COLO668 (cell line): ENCODE measurements around the gene IL6ST.
A peak's percentile ranks its signal among the peaks of the same experiment; 100 is the strongest.

ENCODE experiments used
- DNase-seq: peaks from one replicate; lab custom pipeline; 2025; ENCODE audit not compliant: unreplicated experiment; lab: John Stamatoyannopoulos, UW

IL6ST gene

DNA sequence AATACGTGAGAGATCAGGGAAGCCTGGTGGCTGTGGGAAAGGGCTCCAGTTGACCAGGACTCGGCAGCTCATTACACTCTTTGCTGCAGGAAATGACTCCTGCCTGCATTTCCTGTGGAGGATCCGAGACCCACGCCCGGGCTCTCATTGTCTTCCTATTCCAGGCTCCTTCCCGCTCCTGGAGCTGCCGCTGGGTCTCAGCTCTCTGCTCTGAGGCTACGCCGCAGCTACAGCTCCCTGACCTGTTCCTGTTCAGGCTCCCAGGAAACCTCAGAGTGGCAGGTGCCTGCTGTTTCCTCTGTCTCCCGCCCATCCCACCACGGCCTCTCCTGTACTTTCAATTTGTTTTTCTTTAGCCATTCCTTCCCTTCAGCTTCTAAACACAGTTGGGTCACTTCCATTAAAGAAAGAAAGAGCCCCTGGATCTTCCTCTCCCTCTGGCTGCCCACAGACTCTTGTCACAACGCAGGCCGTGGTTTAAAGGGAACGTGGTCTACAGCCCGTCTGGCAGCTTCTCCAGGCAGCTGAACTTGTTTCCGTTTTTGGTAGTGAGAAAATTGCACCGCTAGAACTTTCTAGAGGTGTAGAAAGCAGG lies 71.5 kb downstream of the IL6ST start:
- DNase-seq: peak; percentile 10

DNA sequence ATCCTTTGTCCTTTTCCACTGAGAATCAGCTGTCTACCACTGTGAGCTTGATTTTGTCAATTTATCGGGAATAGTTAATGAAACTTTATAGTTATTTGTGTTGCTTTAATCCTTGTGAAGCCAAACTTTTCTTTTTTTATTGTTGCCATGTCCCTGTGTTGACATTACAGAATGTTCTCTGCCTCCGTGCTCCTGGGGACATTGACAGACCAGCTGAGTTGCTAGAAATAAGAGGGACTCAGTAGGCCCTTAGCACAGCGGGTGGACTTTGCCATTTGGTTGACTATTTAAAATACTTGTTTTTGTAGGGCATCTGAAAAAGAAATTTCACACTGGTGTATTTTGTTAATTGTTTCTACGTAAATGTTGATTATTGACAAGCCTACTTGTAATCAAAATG lies 73.1 kb downstream of the IL6ST start:
- no peak for DNase-seq

DNA sequence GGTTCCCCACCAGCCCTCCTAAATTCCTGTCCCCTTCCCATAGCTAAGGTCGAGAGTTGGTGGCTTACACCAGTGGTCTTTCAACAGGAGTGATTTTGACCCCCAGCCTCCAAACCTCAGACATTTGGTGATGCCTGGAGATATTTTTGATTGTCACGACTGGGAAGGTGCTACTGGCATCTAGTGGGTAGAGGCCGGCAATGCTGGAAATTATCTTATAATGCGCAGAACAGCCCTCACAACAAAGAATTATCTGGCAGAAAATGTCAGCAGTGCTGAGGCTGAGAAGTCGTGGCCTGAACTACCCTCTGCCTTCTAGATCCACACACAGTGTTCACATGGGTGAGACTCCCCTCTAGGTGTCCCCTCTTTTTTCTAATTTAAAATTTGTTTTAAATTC lies 74.0 kb downstream of the IL6ST start:
- no peak for DNase-seq

DNA sequence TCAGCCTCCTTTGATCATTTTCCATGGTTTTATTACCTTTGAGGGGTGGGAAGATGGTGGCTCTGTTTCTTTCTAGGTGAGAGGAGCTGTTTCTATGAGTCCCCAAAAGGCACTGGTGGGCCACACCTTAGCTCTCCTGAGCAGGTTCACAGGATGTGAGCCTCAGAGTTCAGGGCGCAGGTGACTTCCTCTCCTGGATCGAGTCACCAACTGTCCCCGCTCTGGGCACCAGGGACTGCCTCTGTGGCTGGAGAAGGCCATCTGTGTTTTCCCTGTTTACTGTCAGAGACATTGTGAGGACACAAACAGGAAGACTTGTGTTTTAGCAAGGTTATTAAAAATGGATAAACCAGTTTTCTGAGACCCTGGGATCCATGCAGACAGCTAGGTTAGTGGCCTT lies 75.1 kb downstream of the IL6ST start:
- DNase-seq: no peak

DNA sequence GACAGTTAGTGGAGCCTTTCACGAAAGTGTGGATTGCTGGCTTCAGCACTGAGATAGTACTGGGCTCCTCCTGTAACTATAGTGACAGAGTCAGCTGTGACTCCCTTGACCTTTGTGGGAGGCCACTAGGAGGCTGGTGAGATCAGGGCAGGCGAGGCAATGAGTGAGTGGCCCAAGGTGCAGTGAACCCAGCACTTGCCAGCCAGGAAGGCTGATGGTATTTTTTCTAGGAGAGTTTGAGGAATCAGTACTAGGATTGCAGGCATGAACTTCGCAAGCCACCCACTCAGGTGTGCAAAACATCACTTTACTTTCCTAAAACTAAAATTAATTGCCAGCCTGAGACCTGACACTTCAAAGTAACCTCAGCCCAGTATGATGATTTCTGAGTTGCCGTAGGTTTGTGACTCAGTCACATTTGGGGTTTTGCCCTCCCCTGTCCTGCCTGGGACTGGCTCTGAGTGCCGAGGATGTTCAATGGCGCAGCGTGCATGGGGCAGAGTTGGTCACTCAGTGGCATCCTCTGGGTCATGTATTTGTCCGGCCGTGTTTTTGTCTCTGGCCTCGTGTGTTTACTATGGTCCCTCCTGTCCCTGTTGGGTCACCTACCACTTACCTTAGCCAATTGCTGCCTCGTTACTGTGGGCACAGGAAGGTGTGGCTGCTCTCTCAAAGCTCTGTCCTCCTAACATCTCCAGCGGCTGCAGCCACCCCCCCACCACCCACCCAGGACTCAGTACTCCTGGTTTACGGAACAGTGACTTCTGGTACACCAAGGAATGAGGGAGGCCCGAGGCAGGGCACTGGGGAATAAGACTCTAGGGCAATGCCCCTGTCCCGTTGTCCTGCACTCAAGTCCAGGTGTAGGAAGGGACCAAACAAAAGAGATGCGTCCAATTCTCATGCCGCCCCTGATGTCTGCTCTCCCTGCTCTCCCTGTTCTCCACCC lies 76.4 kb downstream of the IL6ST start:
- DNase-seq: no peak

DNA sequence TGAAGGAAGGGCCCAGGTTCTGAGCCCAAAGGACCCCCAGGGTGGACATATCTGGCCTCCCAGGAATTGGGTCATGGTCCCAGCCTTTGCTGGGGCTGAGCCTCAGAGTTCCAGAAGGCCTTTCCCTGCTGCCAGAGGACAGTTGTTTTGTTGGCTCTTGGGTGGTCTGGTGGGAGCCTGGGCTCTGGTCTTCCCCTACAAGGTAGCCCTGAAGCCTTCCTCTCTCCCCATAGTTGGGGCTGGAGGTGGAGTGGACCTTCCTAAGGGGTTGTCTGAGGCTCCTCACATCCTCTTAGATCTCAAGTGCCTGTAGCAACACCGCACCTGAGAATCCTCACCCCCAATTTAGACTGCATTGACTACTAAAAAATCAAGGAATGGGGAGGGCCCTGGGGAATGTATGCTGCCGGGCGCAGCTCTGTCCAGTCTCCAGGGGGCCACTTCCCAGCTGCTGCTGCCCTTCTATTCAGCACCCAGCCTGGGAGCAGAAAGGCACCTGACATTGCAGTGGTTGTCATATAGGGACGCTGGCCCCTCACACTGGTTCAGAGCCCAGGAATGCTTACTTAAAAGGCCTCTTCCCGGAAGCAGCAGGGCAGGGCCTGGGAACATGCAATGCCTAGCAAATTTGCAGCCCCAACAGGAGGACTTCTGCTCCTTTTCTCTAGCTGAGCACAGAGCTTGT lies 77.2 kb downstream of the IL6ST start:
- DNase-seq: no peak

DNA sequence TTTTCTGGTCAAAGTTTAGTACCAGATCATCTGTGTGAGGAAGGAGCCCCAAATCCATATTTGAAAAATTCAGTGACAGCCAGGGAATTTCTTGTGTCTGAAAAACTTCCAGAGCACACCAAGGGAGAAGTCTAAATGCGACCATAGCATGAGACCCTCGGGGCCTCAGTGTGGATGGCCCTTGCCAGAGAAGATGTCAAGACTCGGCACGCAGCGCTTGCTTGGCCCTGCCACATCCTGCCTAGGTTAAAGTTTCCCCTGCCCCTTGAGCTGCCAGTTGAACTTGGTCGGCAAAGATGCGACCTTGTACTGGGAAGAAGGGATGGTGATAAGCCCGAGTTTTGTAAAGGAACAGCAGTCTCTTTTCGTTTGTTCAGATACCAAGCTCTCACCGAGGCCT lies 77.8 kb downstream of the IL6ST start:
- no peak for DNase-seq

DNA sequence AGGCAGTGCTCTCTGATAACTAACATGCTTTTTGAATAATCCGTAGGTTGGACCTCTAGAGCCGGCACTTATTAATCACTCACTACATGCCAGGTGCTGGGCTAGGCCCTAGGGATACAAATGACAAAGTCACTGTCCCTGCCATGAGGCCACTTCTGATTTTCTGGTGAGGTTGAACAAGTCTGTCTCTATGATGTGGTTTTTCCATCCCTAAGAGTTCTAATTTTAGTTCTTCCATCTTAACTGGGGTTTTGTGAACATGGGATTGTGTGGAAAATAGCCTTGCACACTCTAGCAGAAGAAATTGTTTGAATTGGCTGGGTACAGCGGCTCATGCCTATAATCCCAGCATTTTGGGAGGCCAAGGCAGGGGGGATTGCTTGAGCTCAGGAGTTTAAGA lies 79.0 kb downstream of the IL6ST start:
- no peak for DNase-seq

DNA sequence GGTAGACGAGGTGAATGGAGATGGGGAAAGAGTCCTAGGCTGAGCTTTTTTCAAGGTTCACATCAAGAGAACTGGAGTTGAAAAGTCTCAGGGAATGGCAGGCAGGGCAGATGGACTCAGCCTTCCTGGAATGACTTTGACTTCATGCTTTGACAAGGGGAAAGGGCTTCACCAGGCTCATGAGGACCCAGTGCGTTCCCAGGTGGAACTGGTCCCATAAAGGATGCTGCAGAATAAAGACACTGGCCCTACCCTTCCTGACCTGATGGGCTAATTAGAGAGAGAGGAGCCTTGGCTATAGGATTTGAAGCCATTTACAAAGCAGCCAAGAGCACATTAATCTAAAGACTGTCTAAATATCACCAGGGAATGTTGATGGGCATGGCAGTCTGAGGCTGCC lies 79.8 kb downstream of the IL6ST start:
- no peak for DNase-seq

DNA sequence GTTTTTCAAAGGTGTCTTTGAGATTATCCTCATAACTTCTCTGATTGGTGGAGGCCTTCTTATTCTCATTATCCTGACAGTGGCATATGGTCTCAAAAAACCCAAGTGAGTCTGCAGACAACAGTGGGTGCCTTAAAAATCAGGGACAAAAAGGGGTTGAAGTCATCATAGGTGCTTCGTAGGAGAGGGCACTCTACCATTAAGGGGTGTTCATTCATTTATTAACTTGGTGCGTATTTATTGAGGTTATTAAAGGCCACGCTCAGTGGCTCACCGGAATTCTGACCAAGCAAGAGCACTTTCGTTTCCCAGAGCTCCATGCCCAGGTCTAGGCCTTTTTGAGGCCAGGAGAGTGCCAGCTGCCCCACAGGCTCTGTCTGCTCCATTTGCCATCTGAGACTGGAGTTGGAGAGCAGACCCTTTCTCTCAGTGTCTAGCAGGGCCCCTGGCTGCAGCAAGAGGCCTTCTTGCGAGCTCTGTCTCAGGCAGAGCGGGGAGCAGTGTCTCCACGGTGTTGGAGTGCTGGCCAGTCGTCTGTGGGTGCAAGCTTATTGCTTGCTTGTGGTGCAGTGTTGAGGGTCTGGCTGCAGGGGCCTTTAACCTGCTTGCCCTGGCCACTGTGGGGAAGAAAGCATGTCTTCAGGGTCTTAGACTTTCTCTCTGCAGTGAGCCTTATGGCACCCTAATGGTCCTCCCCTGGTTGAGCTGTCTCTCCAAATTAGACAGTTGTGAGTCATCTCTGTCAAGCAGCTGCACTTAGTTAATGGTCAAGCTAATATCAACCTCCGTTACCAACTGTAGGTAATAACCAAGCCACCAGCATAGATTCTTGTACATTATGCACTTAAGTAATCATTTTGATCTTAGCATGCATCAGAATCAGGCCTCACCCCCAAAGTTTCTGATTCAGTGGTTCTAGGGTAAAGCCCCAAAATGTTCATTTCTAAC lies 81.0 kb downstream of the IL6ST start:
- no peak for DNase-seq

DNA sequence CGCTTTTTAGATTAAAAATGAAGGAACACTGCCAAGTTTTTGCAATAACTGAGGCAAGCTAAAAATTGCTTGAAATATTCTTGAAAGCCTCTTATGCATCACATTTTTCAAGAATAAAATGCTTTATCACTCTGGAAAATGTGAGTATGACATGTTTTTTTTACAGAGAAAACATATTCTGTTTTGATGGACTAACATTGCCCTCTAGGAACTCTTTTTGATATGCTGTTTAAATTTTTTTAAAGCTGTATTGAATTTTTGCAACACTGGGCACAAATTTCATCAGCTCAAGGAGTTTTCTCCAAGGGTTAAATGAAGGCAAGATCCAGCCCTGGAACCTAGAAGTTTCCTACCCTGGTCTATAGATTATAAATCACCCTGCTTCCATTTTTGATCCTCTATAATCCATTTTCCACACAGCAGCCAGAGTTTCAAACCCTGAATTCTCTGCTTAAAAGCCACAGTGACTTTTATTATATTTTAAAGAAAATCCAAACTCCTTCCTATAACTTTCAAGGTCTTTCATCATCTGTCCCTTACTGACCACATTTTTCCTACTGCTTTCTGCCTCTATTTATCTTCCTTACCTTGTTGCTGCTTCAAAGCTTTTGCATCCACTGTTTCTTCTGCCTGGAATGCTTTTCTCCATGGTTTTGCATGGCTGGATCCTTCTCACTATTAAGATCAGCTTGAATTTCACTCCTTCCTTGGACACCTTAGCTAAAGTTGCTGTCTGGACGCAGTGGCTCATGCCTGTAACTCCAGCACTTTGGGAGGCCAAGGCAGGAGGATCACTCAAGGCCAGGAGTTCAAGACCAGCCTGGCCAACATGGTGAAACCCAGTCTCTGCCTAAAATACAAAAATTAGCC lies 82.7 kb downstream of the IL6ST start:
- DNase-seq: no peak

DNA sequence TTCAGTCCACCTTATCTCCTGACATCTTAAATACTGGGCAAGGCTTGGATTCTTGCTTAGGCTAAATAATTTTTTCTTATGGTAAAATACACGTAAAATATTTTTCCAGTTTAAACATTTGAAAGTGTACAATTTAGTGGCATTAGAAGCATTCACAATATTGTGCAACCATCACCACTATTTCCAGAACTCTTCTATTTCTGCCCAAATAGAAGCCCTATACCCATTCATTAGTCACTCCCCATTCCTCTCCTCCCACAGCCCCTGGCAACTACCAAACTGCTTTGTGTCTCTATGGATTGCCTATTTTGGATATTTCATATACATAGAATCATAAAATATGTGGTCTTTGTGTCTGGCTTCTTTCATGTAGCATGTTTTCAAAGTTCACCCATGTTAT lies 86.0 kb downstream of the IL6ST start:
- DNase-seq: no peak

DNA sequence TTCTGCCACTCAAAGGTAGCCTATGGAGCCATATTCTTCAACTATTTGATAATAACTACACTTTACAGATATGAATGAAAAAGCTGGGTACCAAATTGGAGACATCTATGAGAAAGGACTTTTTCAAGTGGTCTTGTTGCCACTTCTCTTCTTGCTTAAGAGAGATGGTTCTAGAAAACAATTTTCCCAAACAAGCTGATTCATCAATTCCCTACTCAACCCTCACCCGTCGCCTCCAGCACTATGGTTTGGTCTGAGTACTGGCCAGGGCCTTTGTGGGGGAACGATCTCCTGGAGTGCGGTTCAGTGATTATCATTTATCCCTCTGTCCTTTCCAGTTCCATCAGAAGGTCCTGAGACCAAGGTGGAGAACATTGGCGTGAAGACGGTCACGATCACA lies 86.8 kb downstream of the IL6ST start:
- DNase-seq: no peak

DNA sequence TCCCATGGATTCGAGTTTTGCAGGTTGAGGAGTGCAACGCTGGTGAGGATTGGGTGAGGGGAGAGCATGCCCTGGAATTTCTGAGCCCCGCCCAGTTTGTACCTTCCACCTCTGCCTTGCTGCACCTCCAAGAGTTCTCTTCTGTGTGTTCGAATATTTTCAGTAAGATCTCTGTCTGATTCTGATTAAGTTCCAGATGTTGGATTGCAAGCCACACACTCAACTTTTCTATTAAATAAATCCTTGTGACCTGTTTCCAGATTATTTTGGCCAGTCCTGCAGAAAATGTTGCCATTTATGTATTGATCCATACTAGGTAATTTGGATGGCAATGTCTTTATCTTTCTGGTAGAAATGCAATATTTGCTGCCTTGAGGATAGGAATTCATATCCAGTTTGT lies 89.5 kb downstream of the IL6ST start:
- no peak for DNase-seq

DNA sequence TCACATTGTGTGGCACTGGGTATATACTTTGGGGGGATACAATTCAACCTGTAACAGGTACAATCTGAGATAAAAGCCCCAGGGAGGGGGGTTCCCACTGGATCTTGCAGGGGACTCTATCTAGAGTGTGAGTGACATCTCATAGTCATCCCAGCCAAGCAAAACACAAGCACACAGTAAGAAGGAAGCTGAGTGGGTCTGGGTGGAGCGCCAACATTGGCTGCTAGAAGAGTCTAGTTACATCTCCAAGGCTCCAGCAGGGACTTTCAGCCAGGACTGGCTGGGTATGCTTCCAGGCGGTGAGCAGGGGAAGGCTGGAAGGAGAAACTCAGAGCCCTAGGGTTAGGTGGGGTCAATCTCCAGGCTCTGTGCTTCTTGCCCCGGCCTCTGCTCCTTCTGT lies 90.6 kb downstream of the IL6ST start:
- DNase-seq: no peak

DNA sequence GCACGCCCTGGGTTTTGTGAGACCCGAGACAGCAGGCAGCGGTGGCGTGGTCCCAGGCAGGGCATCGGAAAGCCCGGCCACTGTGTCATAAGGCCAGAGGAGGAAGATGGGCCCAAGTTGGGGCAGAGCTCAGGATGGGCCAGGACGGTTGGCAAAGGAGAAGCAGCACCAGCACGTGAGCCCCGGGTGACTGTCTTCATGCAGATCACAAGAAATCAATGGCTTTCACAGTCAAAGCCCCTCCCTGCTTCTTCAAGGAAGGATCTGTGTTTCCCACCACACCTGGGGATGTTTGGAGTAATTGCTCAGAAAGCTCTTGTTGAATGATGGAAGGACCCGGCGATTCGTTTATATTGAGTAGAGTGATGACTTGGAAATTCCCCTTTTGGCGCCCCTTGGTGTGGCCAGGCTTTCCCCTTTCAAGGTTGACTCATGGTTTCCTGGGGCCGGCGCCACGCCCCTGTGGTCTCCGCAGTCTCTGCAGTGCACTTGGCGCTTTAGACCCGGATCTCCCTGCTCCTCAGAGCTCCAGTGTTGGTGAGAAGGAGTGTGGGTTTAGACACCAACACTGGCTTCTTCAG lies 91.6 kb downstream of the IL6ST start:
- DNase-seq: no peak

DNA sequence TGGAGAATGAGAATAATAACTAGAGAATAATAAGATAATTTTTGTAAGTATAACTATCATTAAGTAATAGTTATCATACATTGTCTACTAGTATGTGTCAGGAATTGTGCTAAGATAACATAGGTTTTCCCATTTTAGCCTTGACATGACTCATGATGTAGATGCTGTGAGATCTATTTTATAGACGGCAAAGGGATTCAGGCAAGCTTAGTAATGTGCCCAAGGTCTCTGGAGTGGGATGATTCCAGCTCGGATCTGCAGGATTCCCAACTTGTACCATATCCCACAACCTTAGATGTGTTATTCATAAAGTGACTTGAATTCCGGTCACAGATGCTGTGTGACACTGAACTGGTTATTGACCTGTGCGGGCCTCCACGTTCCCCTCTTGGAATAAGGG lies 92.1 kb downstream of the IL6ST start:
- no peak for DNase-seq

DNA sequence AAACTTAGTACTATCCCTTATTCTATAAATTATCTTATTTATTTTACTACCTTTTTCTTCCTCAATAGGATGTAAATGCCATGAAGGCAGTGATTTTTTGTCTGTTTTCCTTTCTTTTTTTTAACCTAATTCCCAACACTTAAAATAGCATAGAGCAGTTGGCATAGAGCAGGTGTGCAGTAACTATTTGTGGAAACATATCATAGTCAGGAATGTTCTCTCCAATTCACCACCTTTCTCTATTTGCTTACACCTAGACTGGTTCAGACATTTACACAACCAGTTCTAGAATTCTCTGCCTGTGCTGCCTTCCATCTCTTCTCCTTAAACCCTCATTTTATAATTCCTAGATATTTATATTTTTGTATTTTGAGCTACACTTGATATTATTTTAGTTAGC lies 94.0 kb downstream of the IL6ST start:
- no peak for DNase-seq

DNA sequence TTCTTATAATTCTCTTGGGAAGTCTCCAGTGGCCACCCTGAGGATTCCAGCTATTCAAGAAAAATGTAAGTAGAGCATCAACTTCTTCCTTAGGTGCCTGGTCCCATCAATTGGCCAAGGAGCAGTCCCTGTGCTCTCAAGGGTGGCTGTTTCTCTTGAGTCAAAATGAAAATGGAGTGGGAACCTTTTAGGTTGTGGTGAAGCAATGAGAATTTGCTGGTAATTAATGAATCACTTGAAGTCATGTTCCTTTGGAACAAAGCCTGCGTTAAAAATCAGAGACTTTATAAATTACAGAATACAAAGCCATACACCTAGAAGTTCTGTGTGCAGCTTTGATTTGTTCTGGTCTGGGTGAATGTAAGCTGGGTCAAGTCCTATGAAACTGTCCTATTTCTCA lies 94.7 kb downstream of the IL6ST start:
- no peak for DNase-seq

DNA sequence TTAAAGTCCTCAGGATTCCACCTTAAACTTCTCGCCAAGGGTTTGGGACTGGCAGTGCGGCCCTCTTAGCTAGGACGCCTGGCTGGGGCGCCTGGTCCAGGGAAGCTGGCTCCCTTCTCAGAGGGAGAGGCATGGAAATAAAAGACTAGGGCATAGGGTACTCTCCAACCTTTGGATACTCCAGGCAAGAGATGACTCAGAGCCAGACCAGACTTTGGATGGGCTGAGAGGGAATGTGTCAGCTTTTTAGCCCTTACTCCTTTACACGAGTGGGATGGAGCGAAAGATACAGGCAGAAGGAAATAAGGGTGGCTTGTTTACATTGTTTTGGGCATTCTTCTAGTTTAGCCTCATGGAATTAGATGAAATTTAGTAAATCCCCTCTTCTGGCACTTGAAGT lies 95.4 kb downstream of the IL6ST start:
- DNase-seq: no peak
